ENCODE measurements around the gene TRIML2.

The TRIML2 gene

DNA sequence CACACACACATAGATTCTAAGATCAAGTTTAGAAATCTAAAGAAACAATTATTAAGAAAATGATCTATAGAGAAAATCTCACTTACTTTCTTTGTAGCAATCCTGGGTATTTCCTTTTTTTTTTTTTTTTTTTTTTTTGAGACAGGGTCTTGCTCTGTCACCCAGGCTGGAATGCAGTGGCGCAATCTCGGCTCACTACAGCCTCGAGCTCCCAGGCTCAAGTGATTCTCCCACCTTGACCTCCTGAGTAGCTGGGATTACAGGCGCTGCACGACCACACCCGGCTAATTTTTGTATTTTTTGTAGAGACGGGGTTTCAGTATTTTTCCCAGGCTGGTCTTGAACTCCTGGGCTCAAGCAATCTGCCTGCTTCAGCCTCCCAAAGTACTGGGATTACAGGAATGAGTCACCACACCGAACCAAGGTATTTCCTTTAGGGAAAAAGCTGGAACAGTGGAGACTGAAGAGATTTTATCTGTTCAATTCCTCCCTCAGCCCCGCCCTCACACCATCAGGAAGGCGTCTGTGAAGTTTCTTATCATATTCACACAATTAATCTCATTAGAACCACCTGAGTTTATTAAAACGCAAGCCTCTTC, at the start of gene TRIML2:
Gene TRIML2 (minus strand): TSS at position 447 of the 599 bp plus-strand sequence. CDS start 4,235 bp downstream, outside the sequence.
- DNase-seq = no peak

GRCh38 chr4:188158336-188158735, 48.9 kb upstream of the TRIML2 start:
- no peak for DNase-seq

- no peak for DNase-seq
Observed at GRCh38 chr4:188154668-188155405, 45.4 kb upstream of the TRIML2 start.

GRCh38 chr4:188147776-188148175, 38.4 kb upstream of the TRIML2 start:
- no peak for DNase-seq

DNA sequence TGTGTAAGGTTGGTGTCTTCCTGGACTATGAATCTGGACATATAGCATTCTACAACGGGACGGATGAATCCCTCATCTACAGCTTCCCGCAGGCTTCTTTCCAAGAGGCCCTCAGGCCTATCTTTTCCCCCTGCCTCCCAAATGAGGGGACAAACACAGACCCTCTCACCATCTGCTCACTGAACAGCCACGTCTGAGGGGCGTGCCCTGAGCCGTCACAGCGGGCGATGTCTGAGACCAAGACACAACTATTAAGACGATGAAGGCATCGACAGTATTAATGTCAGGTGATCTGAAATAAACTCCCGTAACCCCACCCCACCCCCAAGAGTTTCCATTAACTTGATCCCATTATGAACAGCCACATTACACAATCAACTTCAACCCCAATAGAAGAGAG, 37.8 kb upstream of the TRIML2 start:
- no peak for DNase-seq

DNA sequence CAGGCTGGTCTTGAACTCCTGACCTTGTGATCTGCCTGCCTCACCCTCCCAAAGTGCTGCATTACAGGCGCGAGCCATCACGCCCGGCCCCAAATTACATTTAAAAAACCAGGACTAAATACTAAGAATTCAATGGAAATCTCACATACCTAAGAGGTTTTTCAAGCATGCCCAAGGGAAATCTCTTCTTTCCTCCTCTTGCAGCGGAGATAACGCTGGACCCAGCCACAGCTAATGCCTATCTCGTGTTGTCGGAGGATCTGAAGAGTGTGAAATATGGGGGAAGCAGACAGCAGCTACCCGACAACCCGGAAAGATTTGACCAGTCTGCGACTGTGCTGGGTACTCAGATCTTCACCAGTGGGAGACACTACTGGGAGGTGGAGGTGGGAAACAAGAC, 37.2 kb upstream of the TRIML2 start:
- no peak for DNase-seq

DNA sequence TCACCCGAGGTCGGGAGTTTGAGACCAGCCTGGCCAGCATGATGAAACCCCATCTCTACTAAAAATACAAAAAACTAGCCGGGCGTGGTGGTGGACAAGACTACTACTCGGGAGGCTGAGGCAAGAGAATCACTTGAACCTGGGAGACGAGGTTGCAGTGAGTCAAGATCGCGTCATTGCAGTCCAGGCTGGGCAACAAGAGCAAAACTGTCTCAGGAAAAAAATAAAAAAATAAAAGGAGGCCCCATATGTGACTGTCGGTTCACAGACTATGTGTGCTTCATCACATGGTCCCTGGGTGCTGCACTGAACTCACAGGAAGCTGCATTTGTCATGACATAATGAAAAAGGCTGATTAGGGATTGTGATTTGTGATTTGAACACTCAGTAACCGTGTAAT, 36.2 kb upstream of the TRIML2 start:
- no peak for DNase-seq

GRCh38 chr4:188143731-188144130, 34.3 kb upstream of the TRIML2 start:
- no peak for DNase-seq

- no peak for DNase-seq
Observed at GRCh38 chr4:188139671-188140070, 30.3 kb upstream of the TRIML2 start.

DNA sequence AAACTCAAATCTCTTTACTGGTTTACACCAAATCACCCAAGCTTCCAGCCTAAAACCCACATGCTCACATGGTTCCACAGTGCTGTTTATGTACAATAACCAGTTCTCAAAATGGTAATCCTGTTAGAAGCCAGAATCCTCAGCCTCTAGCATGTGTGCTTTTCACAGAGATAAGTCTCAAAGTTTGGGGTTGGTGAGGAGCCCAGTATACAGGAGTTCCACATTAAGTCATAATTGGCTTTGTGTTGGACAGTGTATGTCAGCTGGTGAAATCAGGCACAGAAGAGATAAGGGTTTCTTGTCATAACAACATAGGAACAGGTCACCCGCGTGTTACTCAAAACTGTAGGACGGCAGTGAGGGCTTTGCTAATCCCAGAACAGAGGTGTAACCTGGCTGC, 29.7 kb upstream of the TRIML2 start, which contains the start of gene TRIML1:
Gene TRIML1 (plus strand): TSS at position 301 of the 400 bp plus-strand sequence. CDS start 118 bp downstream, outside the sequence.
- no peak for DNase-seq

GRCh38 chr4:188138227-188138626, 28.8 kb upstream of the TRIML2 start:
- no peak for DNase-seq

- no peak for DNase-seq
Observed at GRCh38 chr4:188132232-188132631, 22.8 kb upstream of the TRIML2 start.

DNA sequence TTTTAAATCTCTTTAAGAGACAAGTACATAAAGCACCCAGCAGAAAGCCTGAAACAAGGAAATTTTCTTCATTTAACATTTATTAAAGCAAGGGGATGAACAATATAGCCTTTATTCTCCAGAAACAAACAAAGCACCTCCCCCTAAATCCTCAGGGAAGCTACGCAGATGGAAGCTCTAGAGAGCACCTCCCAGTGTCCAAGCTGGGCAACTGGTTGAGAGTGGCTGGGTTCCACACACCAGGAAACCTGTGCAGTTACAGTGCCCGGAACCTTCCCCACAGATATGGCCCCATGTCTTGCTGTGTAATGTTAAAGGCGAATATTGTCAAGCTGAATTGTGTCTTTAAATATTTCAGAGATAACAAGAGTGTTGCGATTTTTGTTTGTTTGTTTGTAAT, 21.0 kb upstream of the TRIML2 start:
- DNase-seq = no peak

DNA sequence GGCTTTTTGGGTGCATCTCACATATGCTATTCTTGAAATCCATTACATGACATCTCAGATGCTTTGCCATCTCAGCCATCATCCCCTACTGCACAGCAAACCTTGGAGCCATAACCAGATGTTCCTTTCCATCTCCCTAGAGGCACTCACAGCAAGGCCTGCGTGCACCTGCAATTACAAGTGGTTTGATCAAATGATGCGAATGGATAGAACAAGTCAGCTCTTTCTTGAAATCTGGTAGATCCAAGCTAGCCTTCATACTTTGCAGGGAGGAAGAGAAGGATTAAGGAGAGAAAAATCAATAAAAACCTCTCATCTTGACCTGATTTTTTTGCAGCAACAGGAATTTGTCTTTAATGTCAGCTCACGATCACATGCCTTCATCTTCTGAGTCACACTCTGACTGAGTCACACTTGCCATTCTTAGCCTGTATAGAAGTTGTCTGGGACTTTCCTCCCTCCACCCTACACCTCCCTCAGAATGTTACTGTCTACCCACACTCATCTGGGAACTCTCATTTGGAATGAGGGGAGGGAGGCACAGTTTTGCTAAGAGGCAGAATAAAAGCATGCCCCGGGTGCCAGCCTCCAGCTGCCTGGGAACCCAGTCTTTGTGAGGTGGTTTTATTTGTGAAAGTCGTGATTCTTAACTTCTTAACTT, 17.9 kb upstream of the TRIML2 start:
- DNase-seq = no peak

- no peak for DNase-seq
Observed at GRCh38 chr4:188121530-188121929, 12.1 kb upstream of the TRIML2 start.

GRCh38 chr4:188117631-188118324, 8.4 kb upstream of the TRIML2 start:
- DNase-seq = no peak

GRCh38 chr4:188113156-188113555, 3.8 kb upstream of the TRIML2 start:
- DNase-seq = no peak

DNA sequence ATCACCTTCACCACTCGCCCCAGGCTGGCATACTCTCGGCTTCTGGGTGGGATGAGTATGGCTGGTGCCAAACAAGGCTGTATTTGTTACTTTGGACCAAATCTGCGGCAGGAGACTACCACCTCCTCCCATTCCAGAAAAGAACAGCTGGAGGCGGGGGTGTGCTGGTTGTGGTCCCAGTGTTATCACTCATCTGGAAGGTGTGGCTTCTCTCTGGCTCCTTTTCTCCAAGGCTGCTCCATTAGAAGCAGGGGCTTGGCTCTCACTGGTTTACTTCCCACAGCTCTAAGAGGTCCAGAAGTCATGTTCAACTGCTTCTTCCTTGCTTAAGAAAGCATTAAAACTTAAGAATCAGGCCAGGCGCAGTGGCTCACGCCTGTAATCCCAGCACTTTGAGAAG, 2.6 kb upstream of the TRIML2 start:
- no peak for DNase-seq

GRCh38 chr4:188110741-188111471, 1.5 kb upstream of the TRIML2 start:
- no peak for DNase-seq

GRCh38 chr4:188110036-188110435, 633 bp upstream of the TRIML2 start:
- DNase-seq = no peak

- no peak for DNase-seq
Observed at GRCh38 chr4:188107931-188108843, 1.2 kb downstream of the TRIML2 start.

DNA sequence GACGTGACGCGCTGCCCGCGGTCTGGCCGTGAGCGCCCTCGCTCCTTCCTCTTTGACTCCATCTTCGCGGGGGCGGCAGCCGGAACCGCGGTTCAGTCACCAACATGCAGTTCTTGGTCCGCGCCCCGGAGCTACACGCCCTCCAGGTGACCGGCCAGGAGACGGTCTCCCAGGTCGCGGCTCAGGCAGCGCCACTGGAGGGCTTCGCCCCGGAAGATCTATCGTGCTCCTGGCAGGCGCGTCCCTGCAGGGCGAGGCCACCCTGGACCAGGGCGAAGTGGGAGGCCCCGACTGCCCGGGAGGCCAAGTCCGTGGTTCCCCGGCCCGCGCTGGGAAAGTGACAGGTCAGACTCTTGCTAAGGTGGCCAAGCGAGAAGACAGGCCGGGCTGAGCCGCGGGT, 2.9 kb downstream of the TRIML2 start:
- no peak for DNase-seq

Data from NCI-H510A (cell line).